NCI-H146 treated with DMSO at 0.1 percent for 48 hours (cell line): ENCODE measurements around the gene PNPLA1.

Experiments
- DNase-seq: peaks from one replicate; lab custom pipeline; 2025; ENCODE audit not compliant: unreplicated experiment; lab: John Stamatoyannopoulos, UW

Gene PNPLA1

DNA sequence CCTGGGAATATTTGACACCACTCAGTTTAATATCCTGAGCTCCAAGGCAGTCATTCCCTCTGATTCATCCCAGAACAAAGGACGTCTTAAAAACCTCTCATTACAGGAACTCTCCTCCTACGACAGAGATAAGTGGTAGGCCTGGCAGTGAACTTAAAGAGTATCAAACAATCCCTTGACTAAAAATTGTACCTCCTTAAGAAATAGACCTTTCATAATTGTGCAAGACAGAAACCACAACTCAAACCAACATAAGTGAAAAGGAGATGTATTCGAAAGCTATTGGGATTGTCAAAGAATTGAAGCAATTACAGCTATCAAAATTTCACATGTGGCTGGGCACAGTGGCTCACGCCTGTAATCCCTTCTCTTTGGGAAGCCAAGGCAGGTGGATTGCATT, 86.0 kb downstream of the PNPLA1 start:
- DNase-seq = no peak

GRCh38 chr6:36357872-36358225, 88.0 kb downstream of the PNPLA1 start:
- no peak for DNase-seq
